Suprapubic skin (tissue), 4 donors: Measurements from ENCODE around the gene LNX2. TPM values are rescaled to one million over a fixed set of nuclear protein-coding genes. Genes with fewer than 3 reads are reported as not detected.

ENCODE experiments used
- DNase-seq, 2 donors: peaks; one replicate each; pipeline ENCODE4 v3.0.0-alpha.2; 2019; ENCODE audit warnings: low spot score in 2 of 2
- H3K27ac ChIP-seq: fragments of 200-600 bp; sonication (generic); one replicate; pipeline ENCODE4 v1.5.1; 2019
- H3K27me3 ChIP-seq: fragments of 200-600 bp; sonication (generic); one replicate; pipeline ENCODE4 v1.5.1; 2019
- H3K36me3 ChIP-seq: fragments of 200-600 bp; sonication (generic); one replicate; pipeline ENCODE4 v1.5.1; 2019
- H3K4me1 ChIP-seq: fragments of 200-600 bp; sonication (generic); one replicate; pipeline ENCODE4 v1.5.1; 2019
- H3K4me3 ChIP-seq: fragments of 200-600 bp; sonication (generic); one replicate; pipeline ENCODE4 v1.5.1; 2019; ENCODE audit warnings: mild to moderate bottlenecking
- H3K9me3 ChIP-seq: fragments of 200-600 bp; sonication (generic); one replicate; pipeline ENCODE4 v1.5.1; 2019
- CTCF ChIP-seq, 2 donors: fragments of 200-600 bp in 1 of 2; fragments of 450-650 bp in 1 of 2; sonication (generic) in 1 of 2; IDR thresholded peaks; one replicate each; pipeline ENCODE4 v1.5.1; 2016 to 2019; ENCODE audit warnings: antibody characterized with exemption in 2 of 2, mild to moderate bottlenecking in 1 of 2, moderate library complexity in 1 of 2
- EP300 ChIP-seq: sonication (generic); formaldehyde crosslinking; IDR thresholded peaks from one replicate; pipeline ENCODE4 v1.6.1; 2017; ENCODE audit warnings: antibody characterized with exemption
- POLR2A ChIP-seq, 2 donors: fragments of 450-650 bp; IDR thresholded peaks; one replicate each; pipeline ENCODE4 v1.6.1; 2017; ENCODE audit warnings: antibody characterized with exemption in 2 of 2, mild to moderate bottlenecking in 2 of 2, moderate library complexity in 2 of 2
- POLR2AphosphoS5 ChIP-seq, 3 donors: sonication (generic); formaldehyde crosslinking; IDR thresholded peaks; one replicate each; pipeline ENCODE4 v1.6.1; 2017; ENCODE audit warnings: antibody characterized with exemption in 3 of 3
- WGBS: methylation state at CpG from one replicate; pipeline ENCODE4 v1.1.5; 2018; 5-methylcytosine and 5-hydroxymethylcytosine counted together
- total RNA-seq, 4 donors: library from RNA; depleted of rRNA; stranded (reverse); fragments of >200 nt; gene quantifications; one replicate each; pipeline ENCODE4 v1.1.0, GENCODE V29; 2016

Gene LNX2
- total RNA-seq, 4 donors from 2014 or later: 11.2 to 15.9 (median 13.6) TPM

- 77% methylated on average over 3 of the region's 3 CpGs for WGBS
- Histone ChIP-seq H3K4me1 (no peaks in the 10 kb centered on the region), H3K36me3 (peaks cover 6% of the 10 kb centered on the region), H3K4me3 (no peak overlapping the region), H3K27ac (no peak overlapping the region), H3K27me3 (no peaks in the 10 kb centered on the region), H3K9me3 (no peaks in the 10 kb centered on the region)
- TF ChIP-seq POLR2A (IDR thresholded peaks at IDR 0.05) (no peak), POLR2AphosphoS5 (IDR thresholded peaks at IDR 0.05) (no peak), CTCF (IDR thresholded peaks at IDR 0.05) (no peak), EP300 (no peak)
- no peak for DNase-seq
These were observed 78.1 kb downstream of the LNX2 start for GRCh38 chr13:27542220-27542619.

GRCh38 chr13:27541386-27541785 is 78.9 kb downstream of the LNX2 start:
- peaks cover 6% of the 10 kb centered on the region for H3K36me3 ChIP-seq
- WGBS: 86% methylated on average over 3 of the region's 3 CpGs
- H3K4me3 ChIP-seq: no peak overlapping the region
- TF ChIP-seq EP300 (no peak), POLR2AphosphoS5 (IDR thresholded peaks at IDR 0.05) (no peak), CTCF (IDR thresholded peaks at IDR 0.05) (no peak), POLR2A (IDR thresholded peaks at IDR 0.05) (no peak)
- no peak overlapping the region for H3K27ac ChIP-seq
- no peaks in the 10 kb centered on the region for H3K4me1 ChIP-seq
- H3K27me3 ChIP-seq: no peaks in the 10 kb centered on the region
- no peak for DNase-seq
- no peaks in the 10 kb centered on the region for H3K9me3 ChIP-seq

- no peak overlapping the region for H3K27ac ChIP-seq
- no peaks in the 10 kb centered on the region for H3K9me3 ChIP-seq
- no peaks in the 10 kb centered on the region for H3K36me3 ChIP-seq
- H3K4me1 ChIP-seq: peaks cover 2% of the 10 kb centered on the region
- H3K4me3 ChIP-seq: no peak overlapping the region
- 70% methylated on average over 10 of the region's 10 CpGs for WGBS
- DNase-seq: no peak
- H3K27me3 ChIP-seq: no peaks in the 10 kb centered on the region
- TF ChIP-seq POLR2AphosphoS5 (IDR thresholded peaks at IDR 0.05) (no peak), CTCF (IDR thresholded peaks at IDR 0.05) (no peak), EP300 (no peak), POLR2A (IDR thresholded peaks at IDR 0.05) (no peak)
These were observed 83.8 kb downstream of the LNX2 start for GRCh38 chr13:27536361-27537101.

GRCh38 chr13:27535546-27535945 is 84.8 kb downstream of the LNX2 start:
- DNase-seq: no peak
- TF ChIP-seq EP300 (no peak), CTCF (IDR thresholded peaks at IDR 0.05) (no peak), POLR2AphosphoS5 (IDR thresholded peaks at IDR 0.05) (no peak), POLR2A (IDR thresholded peaks at IDR 0.05) (no peak)
- H3K27ac ChIP-seq: no peak overlapping the region

GRCh38 chr13:27534981-27535380 is 85.3 kb downstream of the LNX2 start:
- Histone ChIP-seq H3K36me3 (no peaks in the 10 kb centered on the region), H3K27ac (no peak overlapping the region), H3K9me3 (no peaks in the 10 kb centered on the region), H3K27me3 (no peaks in the 10 kb centered on the region), H3K4me3 (no peak overlapping the region), H3K4me1 (peaks cover 2% of the 10 kb centered on the region)
- 75% methylated on average over 3 of the region's 3 CpGs for WGBS
- no peak for TF ChIP-seq POLR2AphosphoS5 (IDR thresholded peaks at IDR 0.05)
- no peak for TF ChIP-seq CTCF (IDR thresholded peaks at IDR 0.05)
- no peak for TF ChIP-seq EP300
- no peak for TF ChIP-seq POLR2A (IDR thresholded peaks at IDR 0.05)
- no peak for DNase-seq

More at GRCh38 chr13:27535546-27535945, 84.8 kb downstream of the LNX2 start:
- 83% methylated on average over 8 of the region's 8 CpGs for WGBS
- Histone ChIP-seq H3K9me3 (no peaks in the 10 kb centered on the region), H3K36me3 (no peaks in the 10 kb centered on the region), H3K4me1 (peaks cover 2% of the 10 kb centered on the region), H3K27me3 (no peaks in the 10 kb centered on the region), H3K4me3 (no peak overlapping the region)
